Stimulated activated CD4-positive, alpha-beta T cell treated with anti-CD3 and anti-CD28 coated beads, Interleukin-15, amount 100 ng/mL, for 48 hours (primary cell): ENCODE results near the gene EPC2.
"Not testable (repeated sequence)": the region's sequence is repeated elsewhere in the genome, so short reads cannot be mapped to it uniquely, and the experiment has no call there.

ENCODE experiments used
- DNase-seq, 2 donors: peaks; one replicate each; pipeline ENCODE4 v3.0.0-alpha.2; 2020; ENCODE audit warnings: low read depth in 2 of 2

EPC2 gene

DNA sequence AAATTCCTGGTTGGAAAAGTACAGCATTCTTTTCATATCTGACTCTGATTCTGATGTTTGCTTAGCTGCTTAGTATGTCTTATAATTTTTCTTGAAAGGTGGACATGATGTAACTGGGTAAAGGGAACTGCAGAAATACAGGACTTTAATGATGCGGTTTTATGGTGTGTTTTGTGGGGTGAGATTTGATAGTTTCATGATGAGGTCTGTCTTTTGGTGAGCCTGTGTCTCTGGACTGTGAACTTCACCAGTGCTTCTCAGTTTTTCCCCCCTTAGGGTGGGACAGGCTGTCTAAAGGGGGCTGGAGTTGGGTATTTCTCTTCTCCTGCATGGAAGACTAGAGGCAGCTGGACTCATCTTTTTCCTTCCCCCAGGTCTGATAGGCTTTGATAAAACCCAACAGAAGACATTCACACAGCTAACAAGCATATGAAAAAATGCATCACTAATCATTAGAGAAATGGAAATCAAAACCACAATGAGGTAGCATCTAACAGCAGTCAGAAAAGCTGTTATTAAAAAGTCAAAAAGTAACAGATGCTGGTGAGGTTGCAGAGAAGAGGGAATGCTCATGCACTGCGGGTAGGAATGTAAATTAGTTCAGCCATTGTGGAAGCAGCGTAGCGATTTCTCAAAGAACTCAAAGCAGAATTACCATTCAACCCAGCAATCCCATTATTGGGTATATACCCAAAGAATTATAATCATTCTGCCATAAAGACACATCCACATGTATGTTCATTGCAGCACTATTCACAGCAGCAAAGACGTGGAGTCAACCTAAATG lies 77.6 kb downstream of the EPC2 start:
- DNase-seq = no peak

DNA sequence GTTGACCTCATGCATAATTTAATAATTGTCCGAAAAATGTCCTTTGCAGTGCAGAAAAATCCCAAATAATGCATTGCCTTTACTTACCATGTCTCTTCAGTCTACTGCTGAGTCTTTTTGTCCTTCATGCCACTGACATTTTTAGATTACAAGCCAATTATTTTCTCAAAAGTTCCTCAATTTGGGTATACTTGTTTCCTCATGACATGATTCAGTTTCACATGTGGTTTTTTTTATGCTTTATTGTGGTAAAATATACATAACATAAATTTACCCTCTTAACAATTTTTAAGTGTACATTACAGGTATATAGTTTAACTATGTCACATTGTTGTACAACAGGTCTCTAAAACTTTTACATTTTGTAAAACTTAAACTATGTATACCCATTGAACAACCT lies 81.0 kb downstream of the EPC2 start:
- no peak for DNase-seq

DNA sequence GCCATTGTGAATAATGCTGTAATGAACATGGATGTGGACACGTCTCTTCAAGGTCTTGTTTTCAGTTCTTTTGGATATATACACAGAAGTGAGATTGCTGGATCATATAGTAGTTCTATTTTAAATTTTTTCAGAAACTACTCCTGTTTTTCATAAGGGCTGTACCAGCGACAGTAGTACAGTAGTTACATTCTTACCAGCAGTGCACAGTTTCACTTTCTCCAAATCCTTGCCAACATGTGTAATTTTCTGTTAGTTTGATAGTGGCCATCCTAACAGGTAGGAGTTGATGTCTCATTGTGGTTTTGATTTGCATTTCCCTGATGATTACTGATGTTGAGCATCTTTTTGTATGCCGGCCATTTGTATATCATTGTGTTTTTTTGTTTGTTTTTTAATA lies 81.7 kb downstream of the EPC2 start:
- DNase-seq = no peak

DNA sequence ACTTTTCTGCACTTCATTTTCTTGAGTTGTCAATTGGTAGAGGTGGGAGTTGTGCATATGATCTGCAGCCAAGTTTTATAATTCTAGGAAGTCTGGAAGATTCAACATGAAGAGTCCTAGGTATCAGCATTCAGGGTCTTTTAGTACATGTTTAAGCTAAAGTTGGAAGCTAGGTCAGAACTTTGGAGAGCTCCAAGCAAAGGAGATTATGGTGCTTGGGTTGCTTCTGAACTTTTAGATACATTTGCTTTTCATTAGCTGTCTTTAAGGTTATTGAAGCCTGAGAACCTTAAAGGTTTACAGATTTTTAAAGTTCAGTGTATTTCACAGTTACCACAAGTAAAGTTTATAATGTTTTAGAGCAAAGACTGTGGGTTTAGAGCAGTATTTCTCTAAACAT lies 85.5 kb downstream of the EPC2 start:
- no peak for DNase-seq

DNA sequence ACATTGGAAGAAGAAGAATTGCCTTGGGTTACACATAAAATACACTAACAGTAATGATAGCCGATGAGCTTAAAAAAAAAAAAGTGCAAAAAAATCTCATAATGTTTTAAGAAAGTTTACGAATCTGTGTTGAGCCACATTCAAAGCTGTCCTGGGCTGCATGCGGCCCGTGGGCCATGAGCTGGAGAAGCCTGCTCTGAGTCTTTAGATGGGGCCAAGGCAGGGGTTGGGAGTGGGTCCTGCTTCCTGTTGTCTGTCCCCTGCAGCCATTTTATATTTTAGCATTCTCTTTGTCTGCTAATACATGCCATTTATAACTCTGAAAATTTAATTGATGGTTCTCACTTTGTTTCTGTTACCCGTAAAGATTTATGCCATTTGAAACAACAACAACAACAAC lies 93.2 kb downstream of the EPC2 start:
- DNase-seq = no peak

DNA sequence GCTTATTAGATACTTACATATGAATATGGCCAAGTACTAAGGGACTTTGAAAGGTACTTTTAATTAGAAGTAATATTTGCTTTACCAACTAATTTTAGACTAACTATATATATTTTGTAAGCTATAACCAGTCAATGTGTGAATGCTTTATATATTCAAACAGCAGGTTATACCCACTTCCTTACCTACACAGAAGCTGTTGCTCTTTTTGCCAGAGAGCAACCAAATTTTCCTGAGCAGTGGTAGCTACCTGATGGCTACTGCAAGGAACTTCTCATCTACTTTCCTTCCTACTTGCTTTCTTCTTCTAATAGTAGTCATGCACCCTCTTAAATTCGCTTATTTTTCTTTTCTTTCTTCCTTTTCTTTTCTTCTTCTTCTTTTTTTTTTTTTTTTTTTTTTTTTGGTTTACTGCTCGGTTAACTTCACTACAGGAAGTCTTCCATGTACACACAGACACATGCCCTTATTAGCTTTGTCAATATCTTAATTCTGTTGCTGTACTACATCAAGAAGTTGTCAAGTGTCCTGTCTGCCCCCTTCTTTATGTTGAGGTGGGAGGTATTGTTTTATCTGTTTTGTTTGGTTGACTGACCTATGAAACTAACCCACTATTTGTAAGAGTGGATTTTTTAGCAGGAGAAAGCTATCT lies 95.0 kb downstream of the EPC2 start:
- DNase-seq = no peak

DNA sequence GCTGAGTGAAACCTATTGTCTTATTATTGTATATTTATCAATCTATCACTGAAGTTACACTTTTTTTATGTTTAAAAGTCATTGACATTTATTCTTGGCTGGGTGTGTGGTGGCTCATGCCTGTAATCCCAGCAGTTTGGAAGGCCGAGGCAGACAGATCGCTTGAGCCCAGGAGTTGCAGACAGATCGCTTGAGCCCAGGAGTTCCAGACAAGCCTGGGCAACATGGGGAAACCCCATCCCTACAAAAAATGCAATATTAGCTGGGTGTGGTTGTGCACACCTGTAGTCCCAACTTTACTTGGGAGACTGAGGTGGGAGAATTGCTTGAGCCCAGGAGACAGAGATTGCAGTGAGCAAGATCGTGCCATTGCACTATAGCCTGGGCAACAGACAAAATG lies 97.8 kb downstream of the EPC2 start:
- DNase-seq = no peak

DNA sequence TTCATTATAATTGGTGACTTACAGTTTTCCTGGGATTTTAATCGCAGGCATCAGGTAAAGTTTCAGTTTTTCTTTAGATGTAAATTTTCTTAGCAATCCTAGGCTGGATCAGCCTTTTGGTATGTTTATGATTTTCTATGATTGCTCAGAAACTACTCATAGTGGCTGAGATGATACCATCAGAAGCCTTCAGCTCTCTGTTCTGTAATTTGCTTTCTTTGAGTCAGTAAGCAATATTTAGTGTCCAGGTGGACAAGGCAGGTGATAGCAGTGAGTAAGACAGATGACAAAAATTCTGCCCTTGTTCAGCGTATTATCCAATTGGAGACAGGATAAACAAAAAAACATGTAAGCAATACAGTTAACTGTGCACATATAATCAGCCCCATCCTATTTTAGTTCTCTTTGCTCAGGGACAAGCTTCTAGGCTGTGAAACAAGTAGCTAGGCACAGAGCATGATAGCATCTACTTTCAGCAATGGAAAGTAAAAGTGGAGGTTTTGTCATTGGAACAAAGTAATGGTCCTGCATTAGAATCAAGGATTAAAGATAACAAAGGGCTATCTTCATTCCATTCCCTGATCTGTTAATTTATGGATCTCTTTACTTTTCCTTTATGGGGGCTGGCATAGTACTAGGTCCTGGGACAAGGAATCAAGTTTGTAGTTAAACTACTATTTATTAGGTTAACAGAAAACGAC lies 100.8 kb downstream of the EPC2 start:
- DNase-seq = no peak

DNA sequence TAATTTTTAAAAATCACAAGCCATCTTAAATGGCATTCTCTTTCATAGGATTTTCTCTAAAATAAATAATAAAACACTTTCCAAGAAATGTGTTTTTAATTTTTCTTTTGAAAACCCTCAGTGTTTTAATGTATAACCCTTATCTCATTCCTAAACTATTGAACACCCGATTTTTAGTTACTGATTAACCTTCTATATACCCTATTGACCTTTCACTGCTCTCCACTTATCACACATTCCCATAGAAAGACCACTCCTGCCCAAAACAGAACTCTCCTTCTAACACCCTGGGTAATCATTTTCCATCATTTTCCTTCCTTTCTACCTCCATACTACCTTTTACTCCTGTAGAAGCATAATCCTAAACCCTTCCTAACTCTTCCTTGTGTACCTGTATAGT lies 102.4 kb downstream of the EPC2 start:
- no peak for DNase-seq

DNA sequence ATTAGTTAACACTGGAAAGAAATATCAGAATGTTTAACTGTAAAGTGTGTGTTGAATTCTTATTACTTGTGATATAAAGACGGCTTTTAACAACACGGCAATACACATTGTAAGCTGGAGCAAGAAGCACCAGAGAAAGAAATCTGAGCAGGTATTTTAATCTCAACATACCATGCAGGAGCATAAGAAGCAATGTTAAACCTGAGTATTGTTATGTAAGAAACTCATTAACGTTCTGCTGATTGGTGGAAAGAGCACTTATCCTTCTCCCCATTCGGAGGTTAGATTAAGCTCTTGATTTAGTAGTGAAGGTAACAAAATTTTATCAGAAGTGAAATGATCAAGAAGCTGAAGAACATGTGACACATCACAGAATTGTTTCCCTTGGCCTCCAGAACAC lies 107.4 kb downstream of the EPC2 start:
- DNase-seq = no peak

DNA sequence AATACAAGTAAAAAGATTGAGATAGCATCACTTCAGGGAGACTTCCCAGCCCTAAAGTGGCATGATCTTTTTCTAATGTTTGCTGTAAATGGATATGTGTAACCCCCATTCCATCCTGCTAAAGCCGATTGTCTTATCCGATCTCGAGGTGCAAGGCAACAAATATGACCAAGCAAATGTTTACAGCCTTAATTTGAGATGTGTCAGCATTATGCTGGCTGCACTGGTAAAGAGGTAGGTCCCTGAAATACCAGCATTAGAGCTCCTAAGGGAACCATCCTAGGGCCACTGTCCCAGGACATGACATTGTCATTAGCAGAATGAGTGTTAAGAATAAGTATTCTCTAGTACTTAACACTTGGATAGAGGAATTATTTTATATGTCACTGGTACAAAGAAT lies 108.4 kb downstream of the EPC2 start:
- no peak for DNase-seq

DNA sequence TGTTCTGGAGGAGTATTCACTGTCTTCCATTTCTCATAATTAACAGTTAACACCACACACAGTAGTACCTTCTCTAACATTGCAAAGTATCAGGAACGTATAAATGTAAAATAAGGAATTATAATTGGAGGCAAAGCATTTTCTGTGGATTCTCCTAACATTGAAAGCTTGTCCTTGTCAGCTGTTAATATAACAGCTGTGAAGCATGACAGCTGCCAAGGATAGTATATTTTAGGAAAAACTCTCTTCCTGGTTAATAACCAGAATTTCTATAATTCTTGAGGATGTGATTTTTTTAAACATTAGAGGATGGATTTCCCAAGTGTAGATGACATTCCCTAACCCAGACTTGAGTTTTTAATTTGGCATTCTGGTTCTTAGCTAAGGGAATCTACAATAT lies 110.3 kb downstream of the EPC2 start:
- no peak for DNase-seq

DNA sequence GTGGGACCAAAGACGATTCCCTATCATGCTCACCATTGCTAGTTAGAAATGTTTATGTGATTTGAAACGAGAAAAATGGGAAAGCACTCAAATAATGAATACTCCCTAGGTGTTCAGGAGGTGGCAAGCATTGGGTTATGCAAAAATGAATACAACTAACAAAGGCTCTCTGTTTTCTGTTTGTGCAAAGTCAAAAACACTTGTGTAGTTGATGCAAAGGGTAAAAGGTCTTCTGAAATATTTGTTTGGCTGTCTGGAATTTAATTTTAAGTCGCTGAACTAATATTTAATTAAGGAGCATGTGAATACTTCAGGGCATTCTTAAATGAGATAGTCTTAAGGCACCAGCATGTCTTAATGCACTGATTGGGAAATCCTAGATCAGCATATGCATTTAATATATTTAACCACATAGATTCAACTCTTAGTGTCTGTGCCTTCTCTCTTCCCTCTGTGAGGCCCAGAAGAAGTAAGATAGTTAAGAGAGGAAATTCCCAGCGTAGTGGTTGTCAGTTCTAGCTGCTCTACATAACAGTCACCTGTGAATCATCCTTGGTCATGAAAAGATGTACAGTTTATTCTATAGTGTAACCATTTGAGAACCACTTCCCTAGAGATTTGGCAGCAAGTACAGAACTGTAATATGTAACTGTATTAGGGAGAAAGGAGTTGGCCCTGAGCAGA lies 111.9 kb downstream of the EPC2 start:
- DNase-seq = no peak

DNA sequence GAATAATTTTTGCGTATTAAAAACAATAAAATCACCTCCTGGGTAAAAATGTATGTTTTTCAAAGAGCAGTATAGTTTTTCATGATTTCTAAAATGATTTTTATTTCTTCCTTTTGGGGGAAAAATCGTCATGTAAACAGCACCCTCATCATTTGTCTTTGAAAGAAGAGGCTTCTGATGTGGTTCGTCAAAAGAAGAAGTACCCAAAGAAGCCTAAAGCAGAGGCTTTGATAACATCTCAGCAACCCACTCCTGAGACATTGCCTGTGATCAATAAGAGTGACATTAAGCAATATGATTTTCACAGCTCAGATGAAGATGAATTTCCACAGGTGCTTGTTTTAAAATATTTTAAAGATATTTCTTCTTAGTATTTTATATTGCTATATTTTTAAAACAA lies 120.3 kb downstream of the EPC2 start:
- DNase-seq = no peak

DNA sequence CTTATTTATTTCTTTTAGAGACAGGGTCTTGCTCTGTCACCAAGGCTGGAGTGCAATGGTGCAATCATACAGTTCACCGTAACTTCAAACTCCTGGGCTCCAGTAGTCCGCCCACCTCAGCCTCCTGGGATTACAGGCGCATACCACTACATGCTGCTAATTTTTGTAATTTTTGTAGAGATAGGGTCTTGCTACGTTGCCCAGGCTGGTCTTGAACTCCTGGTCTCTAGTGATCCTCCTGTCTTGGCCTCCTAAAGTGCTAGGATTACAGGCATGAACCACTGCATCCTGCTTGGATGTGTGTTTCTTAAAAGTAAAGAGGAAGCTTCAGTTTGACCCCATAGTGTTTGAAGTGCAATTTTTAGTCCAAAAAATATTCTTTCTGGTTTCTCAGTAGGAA lies 125.5 kb downstream of the EPC2 start:
- DNase-seq = no peak

DNA sequence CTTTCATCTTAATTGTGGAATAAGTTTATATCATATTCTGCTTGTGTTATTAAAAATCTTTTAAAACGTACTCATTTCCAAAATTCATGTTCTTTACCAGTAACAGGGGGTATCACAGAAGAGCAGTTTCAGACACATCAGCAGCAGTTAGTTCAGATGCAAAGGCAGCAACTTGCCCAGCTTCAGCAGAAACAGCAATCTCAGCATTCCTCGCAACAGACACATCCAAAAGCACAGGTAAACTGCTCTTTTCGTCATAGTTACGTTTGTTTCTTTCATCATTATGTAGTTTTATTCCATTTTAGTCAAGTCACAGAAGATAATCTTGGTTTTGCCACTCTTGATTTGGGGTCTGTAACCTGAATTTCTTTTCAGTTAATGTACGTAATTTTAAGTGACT lies 137.0 kb downstream of the EPC2 start:
- DNase-seq = no peak

DNA sequence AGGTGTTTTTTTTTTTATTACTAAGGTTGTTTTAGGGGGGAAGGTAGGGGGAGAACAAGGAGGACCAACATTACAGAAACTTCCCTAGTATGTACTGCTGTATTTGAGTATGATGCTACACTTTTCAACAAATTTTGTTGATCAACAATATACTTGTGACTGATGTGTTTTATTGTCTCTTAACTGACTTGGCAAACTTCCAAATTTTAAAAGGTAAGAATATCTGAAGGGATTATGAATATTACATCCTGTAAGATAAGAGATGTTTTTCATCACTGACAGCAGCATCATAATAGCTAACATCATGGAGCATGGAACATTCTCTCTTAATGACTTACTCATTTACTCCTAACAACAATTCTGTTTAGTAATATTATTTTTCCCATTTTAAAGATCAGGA lies 144.5 kb downstream of the EPC2 start:
- DNase-seq = no peak

DNA sequence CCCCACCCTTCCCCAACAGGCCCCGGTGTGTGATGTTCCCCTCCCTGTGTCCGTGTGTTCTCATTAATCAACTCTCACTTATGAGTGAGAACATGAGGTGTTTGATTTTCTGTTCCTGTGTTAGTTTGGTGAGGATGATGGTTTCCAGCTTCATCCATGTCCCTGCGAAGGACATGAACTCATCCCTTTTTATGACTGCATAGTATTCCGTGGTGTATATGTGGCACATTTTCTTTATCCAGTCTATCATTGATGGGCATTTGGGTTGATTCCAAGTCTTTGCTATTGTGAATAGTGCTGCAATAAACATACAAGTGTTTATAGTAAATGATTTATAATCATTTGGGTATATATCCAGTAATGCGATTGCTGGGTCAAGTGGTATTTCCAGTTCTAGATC lies 145.6 kb downstream of the EPC2 start:
- DNase-seq = not testable (repeated sequence)

DNA sequence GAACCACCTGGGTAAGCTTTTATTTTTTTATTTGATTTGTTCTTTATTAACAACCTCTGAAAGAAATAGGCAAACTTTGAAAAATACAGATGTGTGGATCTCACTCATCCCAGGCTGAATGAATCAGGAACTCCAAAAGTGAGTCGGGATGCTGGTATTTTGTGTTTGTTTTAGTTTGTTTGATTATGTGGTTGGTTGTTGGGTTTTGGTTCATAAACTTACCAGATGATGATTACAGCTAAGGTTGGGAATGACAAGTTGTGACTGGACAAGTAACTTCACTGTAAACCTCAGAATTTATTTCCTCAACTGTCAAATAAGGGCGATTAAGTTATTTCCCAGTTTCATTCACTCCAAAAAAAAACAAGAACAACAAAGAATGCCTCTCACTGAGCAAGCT lies 150.0 kb downstream of the EPC2 start:
- no peak for DNase-seq

DNA sequence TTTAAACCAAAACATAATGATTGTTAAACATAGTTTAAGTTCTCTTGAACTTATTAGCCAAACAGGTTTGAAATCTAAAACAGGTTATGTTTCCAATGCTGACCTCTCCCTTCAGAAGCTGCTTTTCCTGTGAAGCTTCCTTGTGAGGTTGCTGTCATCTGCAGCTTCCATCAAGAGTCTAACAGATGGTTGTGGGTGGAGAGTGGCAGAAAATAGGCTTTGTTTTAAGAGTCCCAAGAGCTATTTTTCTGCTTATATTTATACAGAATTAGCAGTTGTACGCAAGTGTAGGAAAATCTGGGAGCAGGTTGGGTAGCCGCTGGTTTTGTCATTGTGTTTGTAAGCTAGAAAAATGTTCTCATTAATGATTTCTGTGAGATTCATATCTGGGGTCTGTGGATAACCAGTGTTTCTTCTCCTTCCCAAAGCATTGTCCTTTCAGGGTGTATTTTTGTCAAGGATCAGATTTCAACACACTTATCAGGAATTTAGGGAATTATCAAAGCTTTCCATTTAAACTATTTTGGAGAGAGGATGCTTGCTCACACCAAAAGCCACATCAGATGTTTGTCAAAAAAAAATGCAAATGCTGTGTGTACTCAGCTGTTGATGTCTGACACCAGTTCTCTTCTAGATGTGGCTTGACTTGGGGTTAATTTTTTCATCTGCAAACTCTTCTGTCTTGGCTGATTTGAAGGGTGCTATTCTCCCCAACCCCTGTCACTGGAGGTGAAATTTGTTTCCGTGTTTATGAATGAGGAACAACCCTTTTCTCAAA lies 152.4 kb downstream of the EPC2 start:
- no peak for DNase-seq

DNA sequence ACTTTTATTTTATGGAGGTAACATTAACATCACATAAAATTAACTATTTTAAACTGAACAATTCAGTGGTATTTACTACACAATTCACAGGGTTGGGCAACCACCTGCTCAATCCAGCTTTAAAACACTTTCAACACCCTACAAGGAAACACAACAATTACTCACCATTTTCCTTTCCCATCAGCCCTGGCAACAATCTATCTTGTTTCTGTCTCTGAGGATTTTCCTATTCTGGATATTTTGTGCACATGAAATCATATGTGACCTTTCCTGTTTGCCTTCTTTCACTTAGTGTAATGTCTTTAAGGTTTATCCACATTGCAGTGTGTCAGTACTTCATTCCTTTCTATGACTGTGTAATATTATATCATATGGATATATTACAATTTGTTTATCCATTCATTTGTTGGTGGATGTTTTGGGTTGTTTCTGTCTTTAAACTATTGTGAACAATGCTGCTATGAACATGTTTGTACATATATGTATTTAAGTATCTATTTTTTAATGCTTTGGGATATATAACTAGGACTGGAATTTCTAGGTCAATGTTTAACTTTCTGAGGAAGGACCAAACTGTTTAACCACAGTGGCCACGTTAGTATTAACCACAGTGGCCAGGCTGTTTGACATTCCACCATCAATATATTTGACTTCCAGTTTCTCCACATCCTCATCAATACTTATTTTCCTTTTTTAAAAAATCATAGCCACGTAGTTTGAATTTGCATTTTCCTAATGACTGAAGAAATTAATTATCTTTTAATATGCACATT lies 158.1 kb downstream of the EPC2 start:
- no peak for DNase-seq
